ENCODE data around the gene AMMECR1L.

DNA sequence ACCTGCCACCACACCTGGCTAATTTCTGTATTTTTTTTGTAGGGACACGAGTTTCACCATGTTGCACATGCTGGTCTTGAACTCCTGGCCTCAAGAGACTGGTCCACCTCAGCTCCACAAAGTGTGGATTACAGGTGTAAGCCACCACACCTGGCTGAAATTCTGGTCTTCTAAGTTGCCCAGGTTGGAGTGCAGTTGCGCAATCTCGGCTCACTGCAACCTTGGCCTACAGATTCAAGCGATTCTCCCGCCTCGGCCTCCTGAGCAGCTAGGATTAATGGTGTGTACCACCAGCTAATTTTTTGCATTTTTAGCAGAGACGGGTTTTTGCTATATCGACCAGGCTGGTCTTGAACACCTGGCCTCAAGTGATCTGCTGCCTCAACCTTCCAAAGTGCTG is 33.4 kb downstream of the AMMECR1L start:
- TF ChIP-seq CTCF (IDR thresholded peaks at IDR 0.05; ENCODE audit: low read depth, low read length, poor library complexity, severe bottlenecking) (no peak), EZH2phosphoT487 (IDR thresholded peaks at IDR 0.05; ENCODE audit: borderline replicate concordance, low read length) (no peak)

Measured in DOHH2 (cell line).